ENCODE measurements around the gene HADHA. TPM values are rescaled to one million over a fixed set of nuclear protein-coding genes. Genes with fewer than 3 reads are reported as not detected.

The HADHA gene
- total RNA-seq, 1 experiment from 2014 or later: 101 TPM

GRCh38 chr2:26270373-26270772 lies 25.9 kb upstream of the HADHA start:
- no peaks in the 10 kb centered on the region for H3K27me3 ChIP-seq (ENCODE audit: insufficient read depth, low read length)
- H3K9me3 ChIP-seq (ENCODE audit: control insufficient read depth in 1 of 2, insufficient read depth in 1 of 2, low read depth in 1 of 2, low read length in 2 of 2): no peaks in the 10 kb centered on the region
- BruUV-seq (replicated peaks): no TSS peak
- TF ChIP-seq CTCF (IDR thresholded peaks at IDR 0.05 in 2 of 3, conservative IDR thresholded peaks at IDR 0.05 in 1 of 3; ENCODE audit: borderline replicate concordance in 1 of 3, insufficient read depth in 1 of 3, low read depth in 2 of 3, low read length in 2 of 3): no peak
- TF ChIP-seq SP1 (IDR thresholded peaks at IDR 0.05; ENCODE audit: low read depth): no peak
- no peak for TF ChIP-seq ZBTB33 (IDR thresholded peaks at IDR 0.05; ENCODE audit: extremely low read depth, insufficient replicate concordance, low read length)
- no peak for TF ChIP-seq EZH2 (IDR thresholded peaks at IDR 0.05)
- no peak for TF ChIP-seq EZH2phosphoT487 (IDR thresholded peaks at IDR 0.05; ENCODE audit: borderline replicate concordance)
- no peak for TF ChIP-seq RAD21 (IDR thresholded peaks at IDR 0.05; ENCODE audit: low read depth)
- TF ChIP-seq ELF1 (IDR thresholded peaks at IDR 0.05; ENCODE audit: borderline replicate concordance, low read depth): no peak
- TF ChIP-seq POLR2AphosphoS5 (IDR thresholded peaks at IDR 0.05; ENCODE audit: low read depth, low read length): no peak
- TF ChIP-seq, protein P1, sequence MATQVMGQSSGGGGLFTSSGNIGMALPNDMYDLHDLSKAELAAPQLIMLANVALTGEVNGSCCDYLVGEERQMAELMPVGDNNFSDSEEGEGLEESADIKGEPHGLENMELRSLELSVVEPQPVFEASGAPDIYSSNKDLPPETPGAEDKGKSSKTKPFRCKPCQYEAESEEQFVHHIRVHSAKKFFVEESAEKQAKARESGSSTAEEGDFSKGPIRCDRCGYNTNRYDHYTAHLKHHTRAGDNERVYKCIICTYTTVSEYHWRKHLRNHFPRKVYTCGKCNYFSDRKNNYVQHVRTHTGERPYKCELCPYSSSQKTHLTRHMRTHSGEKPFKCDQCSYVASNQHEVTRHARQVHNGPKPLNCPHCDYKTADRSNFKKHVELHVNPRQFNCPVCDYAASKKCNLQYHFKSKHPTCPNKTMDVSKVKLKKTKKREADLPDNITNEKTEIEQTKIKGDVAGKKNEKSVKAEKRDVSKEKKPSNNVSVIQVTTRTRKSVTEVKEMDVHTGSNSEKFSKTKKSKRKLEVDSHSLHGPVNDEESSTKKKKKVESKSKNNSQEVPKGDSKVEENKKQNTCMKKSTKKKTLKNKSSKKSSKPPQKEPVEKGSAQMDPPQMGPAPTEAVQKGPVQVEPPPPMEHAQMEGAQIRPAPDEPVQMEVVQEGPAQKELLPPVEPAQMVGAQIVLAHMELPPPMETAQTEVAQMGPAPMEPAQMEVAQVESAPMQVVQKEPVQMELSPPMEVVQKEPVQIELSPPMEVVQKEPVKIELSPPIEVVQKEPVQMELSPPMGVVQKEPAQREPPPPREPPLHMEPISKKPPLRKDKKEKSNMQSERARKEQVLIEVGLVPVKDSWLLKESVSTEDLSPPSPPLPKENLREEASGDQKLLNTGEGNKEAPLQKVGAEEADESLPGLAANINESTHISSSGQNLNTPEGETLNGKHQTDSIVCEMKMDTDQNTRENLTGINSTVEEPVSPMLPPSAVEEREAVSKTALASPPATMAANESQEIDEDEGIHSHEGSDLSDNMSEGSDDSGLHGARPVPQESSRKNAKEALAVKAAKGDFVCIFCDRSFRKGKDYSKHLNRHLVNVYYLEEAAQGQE (IDR thresholded peaks at IDR 0.05; ENCODE audit: low read depth): no peak
- no peak for TF ChIP-seq SRF (IDR thresholded peaks at IDR 0.05; ENCODE audit: low read depth)
- no peak for TF ChIP-seq YY1 (IDR thresholded peaks at IDR 0.05; ENCODE audit: extremely low read depth, insufficient replicate concordance, low read depth, low read length)
- no peak for TF ChIP-seq ATF3 (IDR thresholded peaks at IDR 0.05)
- no peak for TF ChIP-seq SIN3A (IDR thresholded peaks at IDR 0.05; ENCODE audit: low read depth)
- no peak for TF ChIP-seq ZFX (IDR thresholded peaks at IDR 0.05)
- no peak for TF ChIP-seq EGR1 (IDR thresholded peaks at IDR 0.05; ENCODE audit: low read depth)
- TF ChIP-seq JUND (IDR thresholded peaks at IDR 0.05): no peak
- no peak for TF ChIP-seq POLR2A (IDR thresholded peaks at IDR 0.05; ENCODE audit: borderline replicate concordance, extremely low read depth, insufficient read depth, insufficient read length)
- DNase-seq (ENCODE audit: low read depth, low spot score) (no peak), ATAC-seq (no peak)
- intact Hi-C loops (cut with micrococcal nuclease): no loop called here
- H4K20me1 ChIP-seq (ENCODE audit: insufficient read depth): no peaks in the 10 kb centered on the region
- no peak overlapping the region for H3K27ac ChIP-seq (ENCODE audit: low read depth, low read length)
- H3K4me2 ChIP-seq (ENCODE audit: low read length): no peak overlapping the region
- ChIA-PET POLR2A (no interaction called here), RAD21 (ENCODE audit: low non-redundant PET in 1 of 2, low total read pairs in 2 of 2, uncharacterized antibody in 2 of 2, unreplicated experiment in 2 of 2) (no interaction called here), CTCF (no interaction called here)
- H3K79me2 ChIP-seq (ENCODE audit: insufficient read depth, low read length): no peaks in the 10 kb centered on the region
- H3K4me3 ChIP-seq (replicated peaks in 1 of 2; ENCODE audit: low read depth in 1 of 2, low read length in 2 of 2): no peak overlapping the region
- H3K36me3 ChIP-seq (ENCODE audit: control insufficient read depth in 1 of 2, insufficient read depth in 2 of 2, low read length in 2 of 2): 0 out of 4 replicates have a peak, but pooled peaks cover 2 to 5% of the 10 kb centered on the region in 2 experiments
- no peaks in the 10 kb centered on the region for H3K4me1 ChIP-seq (ENCODE audit: control insufficient read depth in 1 of 2, insufficient read depth in 2 of 2, low read length in 2 of 2)
- H3K9ac ChIP-seq (ENCODE audit: low read length): no peak overlapping the region
- no peaks in the 10 kb centered on the region for H3K9me2 ChIP-seq (ENCODE audit: insufficient read depth)
- H2AFZ ChIP-seq (ENCODE audit: low read depth, low read length, poor library complexity, severe bottlenecking): no peak overlapping the region

All from HCT116 (cell line).